ENCODE measurements around the gene F2RL3. TPM values are rescaled to one million over a fixed set of nuclear protein-coding genes. Genes with fewer than 3 reads are reported as not detected.
A peak's percentile ranks its signal among the peaks of the same experiment; 100 is the strongest.

Gene F2RL3
- polyA plus RNA-seq, 4 donors: 0.45 to 13.4 (median 1.5) TPM

DNA sequence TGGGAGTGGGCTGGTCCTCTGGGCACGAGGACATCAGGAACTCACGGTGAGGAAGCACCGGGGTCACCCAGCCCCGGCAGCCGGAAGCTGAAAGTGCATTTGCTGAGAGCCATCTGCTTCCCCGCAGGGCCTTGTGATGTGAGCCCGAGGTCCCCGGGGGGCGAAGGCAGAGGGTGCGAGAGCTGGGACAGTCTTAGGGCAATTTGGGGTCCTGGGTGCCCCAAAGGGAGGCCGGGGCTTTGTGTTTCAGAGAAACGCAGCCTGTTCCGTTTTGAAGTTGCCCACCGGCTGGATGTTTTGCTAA, 4.8 kb downstream of the F2RL3 start:
- Histone ChIP-seq H3K9me3 (ENCODE audit: control insufficient read depth in 2 of 2, insufficient read depth in 1 of 2, low read depth in 1 of 2, low read length in 1 of 2) (no peaks in the 10 kb centered on the region), H3K27ac (ENCODE audit: low read depth in 1 of 3, low read length in 2 of 3) (peak overlapping the region in 1 of 3 donors; percentile 69), H3K36me3 (ENCODE audit: control insufficient read depth in 3 of 3, insufficient read depth in 2 of 3, low read depth in 1 of 3, low read length in 3 of 3) (no peaks in the 10 kb centered on the region), H3K4me1 (ENCODE audit: control insufficient read depth in 3 of 3, insufficient read depth in 2 of 3, low read depth in 1 of 3, low read length in 2 of 3) (peaks cover 0 to 4% (median 3%) of the 10 kb centered on the region in 3 donors), H3K4me3 (ENCODE audit: low read depth in 1 of 3, low read length in 3 of 3) (no peak overlapping the region), H3K27me3 (ENCODE audit: control insufficient read depth in 3 of 3, insufficient read depth in 3 of 3, low read length in 3 of 3) (peaks cover 0 to 24% (median 0%) of the 10 kb centered on the region in 3 donors)
- no peak for FAIRE-seq
- no peak for DNase-seq
- 38 to 68% (median 45%) methylated on average over 14 of the region's 14 CpGs for WGBS, 3 donors

DNA sequence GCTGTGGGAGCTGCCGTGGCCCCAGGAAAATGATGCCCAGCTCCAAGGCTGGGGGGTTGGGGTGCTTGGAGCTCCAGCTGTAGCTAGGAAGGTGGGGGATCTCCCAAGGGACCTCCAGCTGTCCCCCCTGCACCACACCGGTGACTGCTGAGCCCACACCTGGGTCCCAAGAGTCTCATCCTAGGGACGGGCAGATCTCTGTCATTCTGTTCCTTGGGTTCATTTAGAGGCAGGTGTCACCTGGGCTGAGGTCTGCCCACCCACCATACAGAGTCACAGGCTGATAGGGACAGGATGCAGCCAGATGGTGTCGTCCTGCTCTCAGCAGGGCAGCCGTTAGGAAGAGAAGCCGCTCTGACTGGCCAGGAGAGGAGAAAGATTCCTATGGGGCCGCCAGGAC, 5.3 kb downstream of the F2RL3 start:
- Histone ChIP-seq H3K4me1 (ENCODE audit: control insufficient read depth in 3 of 3, insufficient read depth in 2 of 3, low read depth in 1 of 3, low read length in 2 of 3) (peaks cover 0 to 4% (median 3%) of the 10 kb centered on the region in 3 donors), H3K36me3 (ENCODE audit: control insufficient read depth in 3 of 3, insufficient read depth in 2 of 3, low read depth in 1 of 3, low read length in 3 of 3) (no peaks in the 10 kb centered on the region), H3K4me3 (ENCODE audit: low read depth in 1 of 3, low read length in 3 of 3) (no peak overlapping the region), H3K9me3 (ENCODE audit: control insufficient read depth in 2 of 2, insufficient read depth in 1 of 2, low read depth in 1 of 2, low read length in 1 of 2) (no peaks in the 10 kb centered on the region), H3K27ac (ENCODE audit: low read depth in 1 of 3, low read length in 2 of 3) (peak overlapping the region in 1 of 3 donors; percentile 69), H3K27me3 (ENCODE audit: control insufficient read depth in 3 of 3, insufficient read depth in 3 of 3, low read length in 3 of 3) (peaks cover 0 to 24% (median 0%) of the 10 kb centered on the region in 3 donors)
- DNase-seq (no peak), FAIRE-seq (no peak)
- WGBS, 3 donors: 72 to 85% (median 80%) methylated on average over 6 to 7 of the region's 7 CpGs

DNA sequence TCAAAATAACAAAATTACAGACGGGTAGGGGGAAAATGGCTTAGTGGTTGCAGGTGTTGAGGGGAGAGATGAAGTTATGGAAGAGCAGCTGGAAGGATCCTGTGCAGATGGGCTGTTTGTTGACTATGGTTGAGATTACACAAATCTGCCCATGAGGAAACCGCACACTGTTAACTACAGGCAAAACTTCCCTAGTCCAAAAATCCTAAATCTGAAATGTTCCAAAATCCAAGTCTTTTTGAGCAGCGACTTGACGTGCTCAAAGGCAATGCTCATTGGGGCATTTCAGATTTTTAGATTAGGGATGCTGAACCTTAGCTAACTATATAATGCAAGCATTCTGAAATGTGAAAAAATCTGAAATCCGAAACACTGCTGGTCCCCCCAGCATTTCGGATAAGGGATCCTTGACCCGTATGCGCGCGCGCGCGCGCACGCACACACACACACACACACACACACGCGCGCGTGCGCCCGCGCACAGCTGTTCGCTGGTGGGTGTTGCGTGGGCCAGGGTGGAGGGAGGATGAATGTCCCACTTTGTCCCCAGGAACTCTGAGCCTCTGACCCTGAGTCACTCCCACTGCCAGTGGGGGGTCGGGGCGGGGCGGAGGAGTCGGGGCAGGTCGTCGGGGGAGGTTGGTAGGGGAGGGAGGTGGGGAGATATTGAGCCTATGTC, 6.8 kb downstream of the F2RL3 start:
- Histone ChIP-seq H3K4me3 (ENCODE audit: low read depth in 1 of 3, low read length in 3 of 3) (peak overlapping the region in 2 of 3 donors; percentile 32 to 43), H3K9me3 (ENCODE audit: control insufficient read depth in 2 of 2, insufficient read depth in 1 of 2, low read depth in 1 of 2, low read length in 1 of 2) (no peaks in the 10 kb centered on the region), H3K4me1 (ENCODE audit: control insufficient read depth in 3 of 3, insufficient read depth in 2 of 3, low read depth in 1 of 3, low read length in 2 of 3) (peaks cover 0 to 4% (median 3%) of the 10 kb centered on the region in 3 donors), H3K36me3 (ENCODE audit: control insufficient read depth in 3 of 3, insufficient read depth in 2 of 3, low read depth in 1 of 3, low read length in 3 of 3) (no peaks in the 10 kb centered on the region), H3K27me3 (ENCODE audit: control insufficient read depth in 3 of 3, insufficient read depth in 3 of 3, low read length in 3 of 3) (peaks cover 0 to 26% (median 0%) of the 10 kb centered on the region in 3 donors), H3K27ac (ENCODE audit: low read depth in 1 of 3, low read length in 2 of 3) (peak overlapping the region in 1 of 3 donors; percentile 59)
- DNase-seq (peak in 1 of 2 donors; percentile 44), FAIRE-seq (no peak)
- 44 to 49% (median 46%) methylated on average over 26 to 30 of the region's 30 CpGs for WGBS, 3 donors

DNA sequence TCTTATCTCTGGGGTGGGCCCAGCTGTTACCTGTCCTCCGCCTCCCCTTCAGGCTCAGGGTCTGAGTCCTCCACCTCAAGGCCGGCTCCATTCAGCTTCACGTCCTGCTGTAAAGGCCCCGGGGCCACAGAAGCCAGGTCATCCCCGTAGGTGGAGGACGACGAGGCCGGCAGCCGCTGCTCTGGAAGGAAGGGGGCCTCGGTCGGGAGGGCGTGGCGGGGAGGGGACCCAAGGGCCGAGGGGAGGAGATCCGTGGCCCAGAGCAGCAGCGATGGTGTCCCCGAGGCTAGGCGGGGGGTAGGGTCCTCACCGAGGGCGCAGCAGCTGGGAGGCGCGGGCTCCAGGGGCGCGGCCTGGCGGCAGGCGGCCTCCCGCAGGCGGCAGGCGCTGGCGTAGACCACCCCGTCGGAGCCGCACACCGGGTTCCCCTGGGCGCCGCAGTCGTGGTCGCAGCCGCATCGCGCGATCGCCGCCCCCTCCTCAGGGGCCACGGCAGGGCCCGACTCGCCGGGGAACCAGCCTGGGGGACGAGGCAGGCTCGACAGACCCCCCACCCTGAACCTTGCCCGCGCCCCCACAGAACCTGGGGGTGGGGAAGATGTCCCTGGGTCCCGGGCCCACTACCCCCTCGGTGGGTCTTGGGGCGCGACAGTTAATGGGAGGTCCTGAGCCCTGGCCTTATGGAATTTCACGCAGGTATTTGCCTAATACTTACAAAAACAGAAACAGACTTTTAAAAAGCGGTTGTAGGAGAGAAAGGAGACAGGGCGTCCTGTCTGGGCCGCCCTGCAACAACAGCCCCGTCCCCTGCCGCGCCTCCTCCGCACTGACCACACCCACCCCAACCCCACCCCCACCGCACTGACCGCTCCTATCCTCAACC, 7.6 kb downstream of the F2RL3 start:
- no peaks in the 10 kb centered on the region for H3K9me3 ChIP-seq (ENCODE audit: control insufficient read depth in 2 of 2, insufficient read depth in 1 of 2, low read depth in 1 of 2, low read length in 1 of 2)
- no peak for DNase-seq
- peak overlapping the region in 2 of 3 donors; percentile 51 to 59 for H3K27ac ChIP-seq (ENCODE audit: low read depth in 1 of 3, low read length in 2 of 3)

DNA sequence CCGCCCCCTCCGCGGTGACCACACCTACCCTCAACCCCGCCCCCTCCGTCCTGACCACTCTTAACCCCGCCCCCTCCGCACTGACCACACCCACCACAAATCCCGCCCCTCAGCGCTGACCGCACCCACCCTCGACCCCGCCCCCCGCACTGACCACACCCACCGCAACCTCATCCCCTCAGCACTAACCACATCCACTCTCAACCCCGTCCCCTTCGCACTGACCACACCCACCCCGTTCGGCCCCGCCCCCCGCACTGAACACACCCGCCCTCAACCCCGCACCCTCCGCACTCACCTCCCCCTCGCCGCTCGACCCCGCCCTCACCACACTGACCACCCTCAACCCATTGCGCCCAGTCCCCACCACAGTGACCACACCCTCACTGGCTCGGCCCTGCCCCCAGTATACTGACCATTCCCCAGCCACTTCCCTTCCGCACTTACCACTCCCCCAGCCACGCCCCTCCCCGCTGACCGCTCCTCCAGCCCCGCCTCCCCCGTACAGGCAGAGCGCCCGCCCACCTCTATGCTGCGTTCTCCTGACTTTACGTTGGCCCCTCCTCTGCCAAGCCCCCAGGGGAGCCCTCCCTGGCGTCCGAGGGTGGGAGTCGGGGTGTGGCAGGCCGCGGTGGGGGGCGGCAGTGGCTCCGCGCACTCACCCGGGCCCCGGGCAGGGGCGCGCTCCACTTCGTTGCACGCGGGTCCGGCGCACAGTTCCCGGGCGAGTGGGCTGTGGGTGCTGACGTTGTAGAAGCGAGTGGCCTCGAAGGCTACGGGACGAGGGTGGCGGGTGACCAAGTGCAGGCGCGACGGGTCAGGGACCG, 8.4 kb downstream of the F2RL3 start:
- no peaks in the 10 kb centered on the region for H3K9me3 ChIP-seq (ENCODE audit: control insufficient read depth in 2 of 2, insufficient read depth in 1 of 2, low read depth in 1 of 2, low read length in 1 of 2)
- peak overlapping the region in 1 of 3 donors; percentile 65 for H3K27ac ChIP-seq (ENCODE audit: low read depth in 1 of 3, low read length in 2 of 3)
- H3K27me3 ChIP-seq (ENCODE audit: control insufficient read depth in 3 of 3, insufficient read depth in 3 of 3, low read length in 3 of 3): peaks cover 0 to 26% (median 0%) of the 10 kb centered on the region in 3 donors
- H3K4me1 ChIP-seq (ENCODE audit: control insufficient read depth in 3 of 3, insufficient read depth in 2 of 3, low read depth in 1 of 3, low read length in 2 of 3): peaks cover 0 to 4% (median 3%) of the 10 kb centered on the region in 3 donors
- H3K36me3 ChIP-seq (ENCODE audit: control insufficient read depth in 3 of 3, insufficient read depth in 2 of 3, low read depth in 1 of 3, low read length in 3 of 3): no peaks in the 10 kb centered on the region
- DNase-seq (peak; percentile 62 to 67), FAIRE-seq (no peak)
- WGBS, 3 donors: 2 to 17% (median 12%) methylated on average over 49 to 68 of the region's 68 CpGs
- peak overlapping the region; percentile 17 to 43 (median 27) for H3K4me3 ChIP-seq (ENCODE audit: low read depth in 1 of 3, low read length in 3 of 3)

More for the DNA sequence above, 7.6 kb downstream of the F2RL3 start:
- FAIRE-seq: no peak
- H3K36me3 ChIP-seq (ENCODE audit: control insufficient read depth in 3 of 3, insufficient read depth in 2 of 3, low read depth in 1 of 3, low read length in 3 of 3): no peaks in the 10 kb centered on the region
- peak overlapping the region; percentile 22 to 46 (median 43) for H3K4me3 ChIP-seq (ENCODE audit: low read depth in 1 of 3, low read length in 3 of 3)
- H3K4me1 ChIP-seq (ENCODE audit: control insufficient read depth in 3 of 3, insufficient read depth in 2 of 3, low read depth in 1 of 3, low read length in 2 of 3): peaks cover 0 to 4% (median 3%) of the 10 kb centered on the region in 3 donors
- 2 to 6% (median 4%) methylated on average over 30 to 66 of the region's 66 CpGs for WGBS, 3 donors
- H3K27me3 ChIP-seq (ENCODE audit: control insufficient read depth in 3 of 3, insufficient read depth in 3 of 3, low read length in 3 of 3): peaks cover 0 to 26% (median 0%) of the 10 kb centered on the region in 3 donors

DNA sequence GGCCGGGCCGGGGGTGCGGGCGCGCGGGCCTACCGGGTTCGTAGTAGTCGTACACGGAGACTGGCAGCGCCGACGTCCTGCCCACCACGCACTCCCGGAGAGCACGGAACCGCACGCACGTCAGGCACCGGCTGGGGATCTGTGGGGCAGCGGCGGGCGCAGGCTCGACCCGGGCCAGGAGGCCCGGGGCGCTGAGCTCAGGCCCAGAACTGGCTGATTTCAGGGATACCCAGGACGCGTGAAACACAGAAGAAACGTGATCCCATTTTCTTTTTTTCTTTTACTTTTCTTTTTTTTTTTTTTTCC, 9.0 kb downstream of the F2RL3 start:
- DNase-seq: no peak
- WGBS, 3 donors: 10 to 36% (median 30%) methylated on average over 22 to 30 of the region's 30 CpGs

DNA sequence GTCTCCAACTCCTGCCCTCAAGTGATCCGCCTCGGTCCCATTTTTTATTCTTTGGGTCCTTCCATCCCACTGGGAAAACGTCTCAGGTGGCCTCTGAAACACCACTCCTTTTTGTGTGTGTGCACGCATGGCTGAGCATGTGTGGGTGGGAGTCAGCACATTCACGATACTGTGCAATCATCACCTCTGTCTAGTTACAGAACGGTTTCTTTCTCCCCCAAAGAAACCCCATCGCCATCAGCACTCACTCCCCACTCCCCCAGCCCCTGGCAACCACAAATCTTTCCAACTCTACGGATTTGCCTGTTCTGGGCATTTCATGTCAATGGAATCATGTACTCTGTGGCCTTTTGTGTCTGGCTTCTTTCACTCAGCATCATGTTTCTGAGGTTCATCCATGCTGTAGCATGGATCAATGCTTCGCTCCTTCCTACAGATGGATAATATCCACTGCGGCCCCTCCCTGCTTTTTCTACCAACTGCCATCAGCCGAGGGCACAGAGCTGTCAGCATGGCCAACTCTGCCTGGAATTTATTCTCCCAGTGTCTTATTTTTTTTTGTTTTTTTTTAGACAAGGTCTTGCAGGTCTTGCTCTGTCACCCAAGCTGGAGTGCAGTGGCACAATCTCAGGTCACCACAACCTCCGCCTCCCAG, 9.7 kb downstream of the F2RL3 start:
- Histone ChIP-seq H3K27me3 (ENCODE audit: control insufficient read depth in 3 of 3, insufficient read depth in 3 of 3, low read length in 3 of 3) (peaks cover 0 to 26% (median 0%) of the 10 kb centered on the region in 3 donors), H3K9me3 (ENCODE audit: control insufficient read depth in 2 of 2, insufficient read depth in 1 of 2, low read depth in 1 of 2, low read length in 1 of 2) (no peaks in the 10 kb centered on the region), H3K27ac (ENCODE audit: low read depth in 1 of 3, low read length in 2 of 3) (no peak overlapping the region), H3K4me1 (ENCODE audit: control insufficient read depth in 3 of 3, insufficient read depth in 2 of 3, low read depth in 1 of 3, low read length in 2 of 3) (peaks cover 0 to 4% (median 3%) of the 10 kb centered on the region in 3 donors), H3K4me3 (ENCODE audit: low read depth in 1 of 3, low read length in 3 of 3) (no peak overlapping the region), H3K36me3 (ENCODE audit: control insufficient read depth in 3 of 3, insufficient read depth in 2 of 3, low read depth in 1 of 3, low read length in 3 of 3) (no peaks in the 10 kb centered on the region)
- WGBS, 3 donors: 79 to 88% (median 84%) methylated on average over 12 of the region's 12 CpGs
- DNase-seq (no peak), FAIRE-seq (no peak)

More for the DNA sequence above, 9.0 kb downstream of the F2RL3 start:
- no peaks in the 10 kb centered on the region for H3K9me3 ChIP-seq (ENCODE audit: control insufficient read depth in 2 of 2, insufficient read depth in 1 of 2, low read depth in 1 of 2, low read length in 1 of 2)
- peak overlapping the region in 1 of 3 donors; percentile 29 for H3K27ac ChIP-seq (ENCODE audit: low read depth in 1 of 3, low read length in 2 of 3)
- no peaks in the 10 kb centered on the region for H3K36me3 ChIP-seq (ENCODE audit: control insufficient read depth in 3 of 3, insufficient read depth in 2 of 3, low read depth in 1 of 3, low read length in 3 of 3)
- H3K27me3 ChIP-seq (ENCODE audit: control insufficient read depth in 3 of 3, insufficient read depth in 3 of 3, low read length in 3 of 3): peaks cover 0 to 26% (median 0%) of the 10 kb centered on the region in 3 donors
- peak overlapping the region; percentile 17 to 43 (median 27) for H3K4me3 ChIP-seq (ENCODE audit: low read depth in 1 of 3, low read length in 3 of 3)
- no peak for FAIRE-seq
- peaks cover 0 to 4% (median 3%) of the 10 kb centered on the region in 3 donors for H3K4me1 ChIP-seq (ENCODE audit: control insufficient read depth in 3 of 3, insufficient read depth in 2 of 3, low read depth in 1 of 3, low read length in 2 of 3)

All from small intestine (tissue), 7 donors.